HepG2 (cell line): ENCODE measurements around the gene HOXB4. TPM values are rescaled to one million over a fixed set of nuclear protein-coding genes. Genes with fewer than 3 reads are reported as not detected.

Experiments used
- ATAC-seq: fragments of 200-7000 bp; cut with Tn5 transposase; 3 replicates; pipeline ENCODE4 v1.9.1; 2020; ENCODE audit warnings: mild to moderate bottlenecking, moderate library complexity
- BruUV-seq: library from RNA; stranded (reverse); fragments of 400-500 nt; replicated peaks from 2 replicates; lab custom pipeline; 2021; lab: Mats Ljungman, UMichigan
- CTCF ChIA-PET: fragments of 300-600 bp; formaldehyde crosslinking; extraction: SDS; loops from one replicate; lab custom pipeline; 2021; ENCODE audit warnings: low total read pairs, inconsistent platforms, low intra/inter-chr PET ratio; lab: Yijun Ruan, JAX
- POLR2A ChIA-PET: fragments of 350-600 bp; sonication (Branson Sonifier 250); formaldehyde crosslinking; loops from one replicate; lab custom pipeline; 2020; ENCODE audit warnings: antibody characterized with exemption, inconsistent platforms; lab: Yijun Ruan, JAX
- DNase-seq: peaks from one replicate; pipeline ENCODE4 v3.0.0-alpha.2; 2015; ENCODE audit warnings: low spot score
- FAIRE-seq: peaks from 3 replicates; lab custom pipeline; 2011; peaks lifted over from hg19 to GRCh38; lab: Jason Lieb, UNC
- H2AFZ ChIP-seq: one replicate; pipeline ENCODE4 v1.6.1; 2011; ENCODE audit warnings: low read length, inconsistent platforms
- H3K27ac ChIP-seq: fragments of 300-600 bp; 3 replicates; pipeline ENCODE4 v1.8.0; 2011; ENCODE audit warnings: mixed run types, mild to moderate bottlenecking, mixed read lengths, low read length, inconsistent platforms; ENCODE audit not compliant: insufficient read depth; ENCODE audit errors: extremely low read length
- H3K27me3 ChIP-seq, 2 experiments: fragments of 200-600 bp in 1 of 2; 2 replicates in 1 of 2; 3 replicates in 1 of 2; pipeline versions ENCODE4 v1.6.0 to v1.8.0; 2011; ENCODE audit warnings: low read length in 2 of 2, mild to moderate bottlenecking in 2 of 2, moderate library complexity in 2 of 2, inconsistent platforms in 1 of 2; ENCODE audit not compliant: insufficient read depth in 2 of 2, control insufficient read depth in 1 of 2
- H3K36me3 ChIP-seq, 2 experiments: fragments of 200-600 bp in 1 of 2; replicated peaks in 1 of 2; 2 replicates in 1 of 2; 3 replicates in 1 of 2; pipeline versions ENCODE4 v1.5.1 to v1.8.0; 2011; ENCODE audit warnings: low read length in 2 of 2, inconsistent platforms in 1 of 2; ENCODE audit not compliant: insufficient read depth in 2 of 2, control insufficient read depth in 1 of 2
- H3K4me1 ChIP-seq: 2 replicates; pipeline ENCODE4 v1.5.1; 2012; ENCODE audit warnings: low read length, inconsistent platforms; ENCODE audit not compliant: insufficient read depth
- H3K4me2 ChIP-seq: 2 replicates; pipeline ENCODE4 v1.6.0; 2011; ENCODE audit warnings: low read depth, low read length, inconsistent platforms
- H3K4me3 ChIP-seq, 3 experiments: fragments of 200-600 bp in 1 of 3; sonication (generic), shearing (Covaris generic) in 1 of 3; replicated peaks in 1 of 3; 2 replicates each; pipeline ENCODE4 v1.5.1; 2011 to 2016; ENCODE audit warnings: low read length in 3 of 3, inconsistent platforms in 2 of 3, low read depth in 2 of 3, mild to moderate bottlenecking in 2 of 3, control low read depth in 1 of 3, mixed read lengths in 1 of 3; ENCODE audit not compliant: insufficient read depth in 1 of 3
- H3K79me2 ChIP-seq: one replicate; pipeline ENCODE4 v1.6.1; 2011; ENCODE audit warnings: low read length, inconsistent platforms; ENCODE audit not compliant: insufficient read depth
- H3K9ac ChIP-seq: 2 replicates; pipeline ENCODE4 v1.6.0; 2011; ENCODE audit warnings: mild to moderate bottlenecking, low read depth, low read length, inconsistent platforms; ENCODE audit not compliant: insufficient read depth
- H3K9me3 ChIP-seq: 2 replicates; pipeline ENCODE4 v1.5.1; 2012; ENCODE audit warnings: mild to moderate bottlenecking, low read length
- H4K20me1 ChIP-seq: 2 replicates; pipeline ENCODE4 v1.6.0; 2011; ENCODE audit warnings: inconsistent platforms, mild to moderate bottlenecking, low read length, moderate library complexity; ENCODE audit not compliant: insufficient read depth
- BHLHE40 ChIP-seq: IDR thresholded peaks from 2 replicates; pipeline ENCODE4 v1.6.1; 2011; ENCODE audit warnings: low read length, improper control_type of control experiment
- EHMT2 ChIP-seq: fragments of 200-600 bp; sonication (generic); IDR thresholded peaks from 2 replicates; pipeline ENCODE4 v1.7.0; 2017; ENCODE audit warnings: antibody characterized with exemption, low read depth, low read length, borderline replicate concordance
- FOXA3 ChIP-seq: IDR thresholded peaks from 2 replicates; pipeline ENCODE4 v1.6.1; 2016; ENCODE audit warnings: missing genetic modification reagents, missing compliant biosample characterization
- MEIS2 ChIP-seq: sonication (generic); formaldehyde crosslinking; IDR thresholded peaks from 2 replicates; pipeline ENCODE4 v1.9.0; 2021; ENCODE audit warnings: mild to moderate bottlenecking, missing genetic modification reagents
- NCOA5 ChIP-seq: sonication (generic); formaldehyde crosslinking; IDR thresholded peaks from 2 replicates; pipeline ENCODE4 v1.4.0; 2020; ENCODE audit warnings: missing genetic modification reagents
- POGZ ChIP-seq: sonication (generic); formaldehyde crosslinking; IDR thresholded peaks from 2 replicates; pipeline ENCODE4 v1.4.0; 2020; ENCODE audit warnings: mild to moderate bottlenecking, missing genetic modification reagents
- POLR2AphosphoS2 ChIP-seq: IDR thresholded peaks from 2 replicates; pipeline ENCODE4 v1.6.1; 2011; ENCODE audit warnings: low read depth, low read length, improper control_type of control experiment
- ZBTB10 ChIP-seq: sonication (generic); formaldehyde crosslinking; IDR thresholded peaks from 2 replicates; pipeline ENCODE4 v1.4.0; 2020; ENCODE audit warnings: missing genetic modification reagents, borderline replicate concordance
- ZNF570 ChIP-seq: sonication (generic); formaldehyde crosslinking; IDR thresholded peaks from 2 replicates; pipeline ENCODE4 v1.4.0; 2020; ENCODE audit warnings: mild to moderate bottlenecking, missing genetic modification reagents, borderline replicate concordance
- WGBS: methylation state at CpG from one replicate; pipeline ENCODE4 v1.1.6; 2017; ENCODE audit warnings: low lambda C conversion rate; 5-methylcytosine and 5-hydroxymethylcytosine counted together
- in situ Hi-C: cut with HindIII; loops from 2 replicates; pipeline ENCODE4 v1.10.0; 2017; ENCODE audit warnings: low pct_unique_long_range_greater_than_20kb; ENCODE audit not compliant: extremely low pct_ligation_motif_present
- intact Hi-C: fragments of 100-400 bp; cut with micrococcal nuclease; formaldehyde crosslinking; loops from one replicate; pipeline ENCODE4 v1.10.0; 2022; ENCODE audit not compliant: unreplicated experiment
- polyA plus RNA-seq, 8 experiments: library from polyadenylated mRNA; depleted of rRNA in 3 of 8; stranded (reverse) in 7 of 8; unstranded in 1 of 8; fragments of >200 nt; fragmentation: Illumina TruSeq in 4 of 8; extraction: Trizol in 4 of 8; gene quantifications; 2 replicates each; pipeline versions ENCODE4 v1.2.1 to v1.2.3, GENCODE V29; 2011 to 2016; ENCODE audit warnings: low read depth in 4 of 8, missing spikeins in 1 of 8, mixed read lengths in 1 of 8; ENCODE audit not compliant: insufficient read depth in 1 of 8
- total RNA-seq, 5 experiments: library from RNA; depleted of rRNA; stranded (reverse); fragments of >200 nt; fragmentation: Illumina TruSeq; extraction: Trizol; gene quantifications; 2 replicates each; pipeline ENCODE4 v1.2.3, GENCODE V29; 2016; ENCODE audit warnings: low read depth in 1 of 5
- TF ChIP-seq, protein P1 (sequence below): sonication (generic); formaldehyde crosslinking; IDR thresholded peaks from 2 replicates; pipeline ENCODE4 v1.5.0; 2020; ENCODE audit warnings: missing genetic modification reagents, mild to moderate bottlenecking, borderline replicate concordance
- TF ChIP-seq, protein P2 (sequence below): sonication (generic); formaldehyde crosslinking; IDR thresholded peaks from 2 replicates; pipeline ENCODE4 v1.4.0; 2020; ENCODE audit warnings: mild to moderate bottlenecking, missing genetic modification reagents
- TF ChIP-seq, protein P3 (sequence below): sonication (generic); formaldehyde crosslinking; IDR thresholded peaks from 2 replicates; pipeline ENCODE4 v1.5.0; 2020; ENCODE audit warnings: mild to moderate bottlenecking, missing genetic modification reagents, borderline replicate concordance

HOXB4 gene
- total and polyA plus RNA-seq, 2 of the 13 experiments (the other 11 are each of a cell fraction or from before 2014, with no cell fraction given) = not detected

- Histone ChIP-seq H3K4me2 (no peak overlapping the region), H3K9me3 (no peaks in the 10 kb centered on the region), H3K4me3 (no peak overlapping the region), H2AFZ (no peak overlapping the region), H3K27ac (no peak overlapping the region), H3K27me3 (peaks cover 4 to 65% of the 10 kb centered on the region in 2 experiments), H3K79me2 (no peaks in the 10 kb centered on the region), H3K36me3 (no peaks in the 10 kb centered on the region), H3K4me1 (no peaks in the 10 kb centered on the region), H3K9ac (no peak overlapping the region), H4K20me1 (no peaks in the 10 kb centered on the region)
- ATAC-seq = no peak
- intact Hi-C loops (no loop called here), in situ Hi-C loops (no loop called here)
- BruUV-seq = no TSS peak
- 0% methylated on average over 1 of the region's 1 CpG for WGBS
- ChIA-PET POLR2A (no interaction called here), CTCF (no interaction called here)
- DNase-seq = no peak
- no peak for FAIRE-seq
- TF ChIP-seq ZNF570 (CRISPR knock-in tag) = no peak
- TF ChIP-seq BHLHE40 = no peak
- TF ChIP-seq MEIS2 = no peak
- TF ChIP-seq, protein P1, sequence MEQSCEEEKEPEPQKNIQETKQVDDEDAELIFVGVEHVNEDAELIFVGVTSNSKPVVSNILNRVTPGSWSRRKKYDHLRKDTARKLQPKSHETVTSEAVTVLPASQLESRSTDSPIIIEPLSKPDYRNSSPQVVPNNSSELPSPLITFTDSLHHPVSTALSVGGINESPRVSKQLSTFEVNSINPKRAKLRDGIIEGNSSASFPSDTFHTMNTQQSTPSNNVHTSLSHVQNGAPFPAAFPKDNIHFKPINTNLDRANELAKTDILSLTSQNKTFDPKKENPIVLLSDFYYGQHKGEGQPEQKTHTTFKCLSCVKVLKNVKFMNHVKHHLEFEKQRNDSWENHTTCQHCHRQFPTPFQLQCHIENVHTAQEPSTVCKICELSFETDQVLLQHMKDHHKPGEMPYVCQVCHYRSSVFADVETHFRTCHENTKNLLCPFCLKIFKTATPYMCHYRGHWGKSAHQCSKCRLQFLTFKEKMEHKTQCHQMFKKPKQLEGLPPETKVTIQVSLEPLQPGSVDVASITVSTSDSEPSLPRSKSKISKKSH (CRISPR knock-in tag) = no peak
- TF ChIP-seq POLR2AphosphoS2 = no peak
- TF ChIP-seq EHMT2 = no peak
- TF ChIP-seq ZBTB10 (CRISPR knock-in tag) = no peak
- no peak for TF ChIP-seq NCOA5 (CRISPR knock-in tag)
- TF ChIP-seq POGZ = no peak
- TF ChIP-seq FOXA3 (CRISPR knock-in tag) = no peak
- TF ChIP-seq, protein P2, sequence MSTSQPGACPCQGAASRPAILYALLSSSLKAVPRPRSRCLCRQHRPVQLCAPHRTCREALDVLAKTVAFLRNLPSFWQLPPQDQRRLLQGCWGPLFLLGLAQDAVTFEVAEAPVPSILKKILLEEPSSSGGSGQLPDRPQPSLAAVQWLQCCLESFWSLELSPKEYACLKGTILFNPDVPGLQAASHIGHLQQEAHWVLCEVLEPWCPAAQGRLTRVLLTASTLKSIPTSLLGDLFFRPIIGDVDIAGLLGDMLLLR (CRISPR knock-in tag) = no peak
- TF ChIP-seq, protein P3, sequence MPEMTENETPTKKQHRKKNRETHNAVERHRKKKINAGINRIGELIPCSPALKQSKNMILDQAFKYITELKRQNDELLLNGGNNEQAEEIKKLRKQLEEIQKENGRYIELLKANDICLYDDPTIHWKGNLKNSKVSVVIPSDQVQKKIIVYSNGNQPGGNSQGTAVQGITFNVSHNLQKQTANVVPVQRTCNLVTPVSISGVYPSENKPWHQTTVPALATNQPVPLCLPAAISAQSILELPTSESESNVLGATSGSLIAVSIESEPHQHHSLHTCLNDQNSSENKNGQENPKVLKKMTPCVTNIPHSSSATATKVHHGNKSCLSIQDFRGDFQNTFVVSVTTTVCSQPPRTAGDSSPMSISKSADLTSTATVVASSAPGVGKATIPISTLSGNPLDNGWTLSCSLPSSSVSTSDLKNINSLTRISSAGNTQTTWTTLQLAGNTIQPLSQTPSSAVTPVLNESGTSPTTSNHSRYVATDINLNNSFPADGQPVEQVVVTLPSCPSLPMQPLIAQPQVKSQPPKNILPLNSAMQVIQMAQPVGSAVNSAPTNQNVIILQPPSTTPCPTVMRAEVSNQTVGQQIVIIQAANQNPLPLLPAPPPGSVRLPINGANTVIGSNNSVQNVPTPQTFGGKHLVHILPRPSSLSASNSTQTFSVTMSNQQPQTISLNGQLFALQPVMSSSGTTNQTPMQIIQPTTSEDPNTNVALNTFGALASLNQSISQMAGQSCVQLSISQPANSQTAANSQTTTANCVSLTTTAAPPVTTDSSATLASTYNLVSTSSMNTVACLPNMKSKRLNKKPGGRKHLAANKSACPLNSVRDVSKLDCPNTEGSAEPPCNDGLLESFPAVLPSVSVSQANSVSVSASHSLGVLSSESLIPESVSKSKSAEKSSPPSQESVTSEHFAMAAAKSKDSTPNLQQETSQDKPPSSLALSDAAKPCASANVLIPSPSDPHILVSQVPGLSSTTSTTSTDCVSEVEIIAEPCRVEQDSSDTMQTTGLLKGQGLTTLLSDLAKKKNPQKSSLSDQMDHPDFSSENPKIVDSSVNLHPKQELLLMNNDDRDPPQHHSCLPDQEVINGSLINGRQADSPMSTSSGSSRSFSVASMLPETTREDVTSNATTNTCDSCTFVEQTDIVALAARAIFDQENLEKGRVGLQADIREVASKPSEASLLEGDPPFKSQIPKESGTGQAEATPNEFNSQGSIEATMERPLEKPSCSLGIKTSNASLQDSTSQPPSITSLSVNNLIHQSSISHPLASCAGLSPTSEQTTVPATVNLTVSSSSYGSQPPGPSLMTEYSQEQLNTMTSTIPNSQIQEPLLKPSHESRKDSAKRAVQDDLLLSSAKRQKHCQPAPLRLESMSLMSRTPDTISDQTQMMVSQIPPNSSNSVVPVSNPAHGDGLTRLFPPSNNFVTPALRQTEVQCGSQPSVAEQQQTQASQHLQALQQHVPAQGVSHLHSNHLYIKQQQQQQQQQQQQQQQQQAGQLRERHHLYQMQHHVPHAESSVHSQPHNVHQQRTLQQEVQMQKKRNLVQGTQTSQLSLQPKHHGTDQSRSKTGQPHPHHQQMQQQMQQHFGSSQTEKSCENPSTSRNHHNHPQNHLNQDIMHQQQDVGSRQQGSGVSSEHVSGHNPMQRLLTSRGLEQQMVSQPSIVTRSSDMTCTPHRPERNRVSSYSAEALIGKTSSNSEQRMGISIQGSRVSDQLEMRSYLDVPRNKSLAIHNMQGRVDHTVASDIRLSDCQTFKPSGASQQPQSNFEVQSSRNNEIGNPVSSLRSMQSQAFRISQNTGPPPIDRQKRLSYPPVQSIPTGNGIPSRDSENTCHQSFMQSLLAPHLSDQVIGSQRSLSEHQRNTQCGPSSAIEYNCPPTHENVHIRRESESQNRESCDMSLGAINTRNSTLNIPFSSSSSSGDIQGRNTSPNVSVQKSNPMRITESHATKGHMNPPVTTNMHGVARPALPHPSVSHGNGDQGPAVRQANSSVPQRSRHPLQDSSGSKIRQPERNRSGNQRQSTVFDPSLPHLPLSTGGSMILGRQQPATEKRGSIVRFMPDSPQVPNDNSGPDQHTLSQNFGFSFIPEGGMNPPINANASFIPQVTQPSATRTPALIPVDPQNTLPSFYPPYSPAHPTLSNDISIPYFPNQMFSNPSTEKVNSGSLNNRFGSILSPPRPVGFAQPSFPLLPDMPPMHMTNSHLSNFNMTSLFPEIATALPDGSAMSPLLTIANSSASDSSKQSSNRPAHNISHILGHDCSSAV (CRISPR knock-in tag) = no peak
These were observed 37.9 kb downstream of the HOXB4 start for GRCh38 chr17:48540213-48540612.
